Stimulated activated CD8-positive, alpha-beta memory T cell treated with anti-CD3 and anti-CD28 coated beads, Interleukin-15, amount 100 ng/mL, for 48 hours (primary cell): ENCODE measurements around the gene NCBP2L.
"Not testable (repeated sequence)": the region's sequence is repeated elsewhere in the genome, so short reads cannot be mapped to it uniquely, and the experiment has no call there.

Source experiments
- DNase-seq, 2 donors: peaks; one replicate each; pipeline ENCODE4 v3.0.0-alpha.2; 2020; ENCODE audit warnings: low read depth in 2 of 2

The NCBP2L gene

DNA sequence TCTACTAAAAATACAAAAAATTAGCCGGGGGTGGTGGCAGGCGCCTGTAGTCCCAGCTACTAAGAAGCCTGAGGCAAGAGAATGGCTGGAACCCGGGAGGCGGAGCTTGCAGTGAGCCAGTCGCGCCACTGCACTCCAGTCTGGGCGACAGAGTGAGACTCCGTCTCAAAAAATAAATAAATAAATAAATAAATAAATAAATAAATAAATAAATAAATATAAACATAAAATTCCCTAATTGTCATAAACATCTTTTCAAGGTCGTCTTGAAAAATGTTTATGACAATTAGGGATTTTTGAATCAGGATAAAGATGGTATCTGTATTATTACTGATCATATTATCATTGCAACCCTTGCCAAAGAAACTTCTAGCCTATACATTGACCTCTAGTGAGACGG lies 32.5 kb downstream of the NCBP2L start:
- DNase-seq = not testable (repeated sequence)

DNA sequence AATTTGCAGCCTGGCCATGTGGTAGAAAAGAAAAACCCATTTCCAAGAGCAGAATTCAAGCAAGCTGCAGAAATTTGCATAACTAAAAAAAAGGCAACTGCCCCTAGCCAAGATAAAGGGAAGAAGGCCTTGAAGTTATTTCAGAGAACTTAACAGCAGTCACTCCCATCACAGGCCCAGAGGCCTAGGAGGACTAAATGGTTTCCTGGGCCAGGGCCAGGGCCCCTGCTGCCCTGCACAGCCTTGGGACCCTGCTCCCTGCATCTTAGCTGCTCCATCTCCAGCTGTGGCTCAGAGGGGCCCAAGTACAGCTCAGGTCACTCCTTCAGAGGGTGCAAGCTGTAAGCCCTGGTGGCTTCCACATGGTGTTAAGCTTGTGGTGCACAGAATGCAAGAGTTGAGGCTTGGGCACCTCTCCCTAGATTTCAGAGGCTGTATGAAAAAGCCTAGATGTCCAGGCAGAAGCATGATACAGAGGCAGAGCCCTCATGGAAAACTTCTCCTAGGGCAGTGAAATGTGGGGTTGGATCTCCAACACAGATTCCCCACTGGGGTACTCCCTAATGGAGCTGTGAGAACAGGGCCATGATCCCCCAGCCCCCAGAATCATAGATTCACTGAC lies 41.5 kb downstream of the NCBP2L start:
- DNase-seq = no peak

DNA sequence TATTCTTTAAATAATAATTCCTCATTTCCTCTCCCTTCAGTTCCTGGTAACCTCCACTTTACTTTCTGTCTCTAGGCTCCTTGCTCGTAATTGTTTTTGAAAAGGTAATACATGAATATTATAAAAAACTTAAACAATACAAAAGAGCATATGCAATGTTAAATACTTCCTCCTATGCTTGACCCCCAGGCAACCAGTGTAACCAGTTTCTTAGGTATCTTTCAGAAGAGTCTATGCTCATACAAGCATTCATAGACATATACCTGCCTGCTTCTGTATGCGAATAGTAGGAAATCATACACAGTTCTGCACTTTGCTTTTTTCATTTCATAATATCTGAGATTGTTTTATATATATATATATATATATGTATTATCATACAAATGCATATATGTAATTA lies 45.5 kb downstream of the NCBP2L start:
- no peak for DNase-seq

DNA sequence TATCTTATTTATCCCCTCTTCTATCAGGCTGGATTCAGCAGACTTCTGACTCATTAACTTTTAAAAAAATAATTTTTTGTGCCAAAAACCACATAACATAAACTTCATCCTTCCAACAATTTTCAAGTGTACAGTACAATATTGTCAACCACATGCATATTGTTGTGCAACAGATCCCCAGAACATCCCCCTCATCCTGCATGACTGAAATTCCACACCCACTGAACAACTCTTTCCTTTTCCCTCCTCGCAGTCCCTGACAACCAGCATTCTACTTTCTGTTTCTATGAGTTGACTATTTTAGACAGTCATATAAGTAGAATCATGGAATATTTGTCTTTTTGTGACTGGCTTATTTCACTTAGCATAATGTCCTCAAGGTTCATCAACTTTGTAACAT lies 45.9 kb downstream of the NCBP2L start:
- no peak for DNase-seq

DNA sequence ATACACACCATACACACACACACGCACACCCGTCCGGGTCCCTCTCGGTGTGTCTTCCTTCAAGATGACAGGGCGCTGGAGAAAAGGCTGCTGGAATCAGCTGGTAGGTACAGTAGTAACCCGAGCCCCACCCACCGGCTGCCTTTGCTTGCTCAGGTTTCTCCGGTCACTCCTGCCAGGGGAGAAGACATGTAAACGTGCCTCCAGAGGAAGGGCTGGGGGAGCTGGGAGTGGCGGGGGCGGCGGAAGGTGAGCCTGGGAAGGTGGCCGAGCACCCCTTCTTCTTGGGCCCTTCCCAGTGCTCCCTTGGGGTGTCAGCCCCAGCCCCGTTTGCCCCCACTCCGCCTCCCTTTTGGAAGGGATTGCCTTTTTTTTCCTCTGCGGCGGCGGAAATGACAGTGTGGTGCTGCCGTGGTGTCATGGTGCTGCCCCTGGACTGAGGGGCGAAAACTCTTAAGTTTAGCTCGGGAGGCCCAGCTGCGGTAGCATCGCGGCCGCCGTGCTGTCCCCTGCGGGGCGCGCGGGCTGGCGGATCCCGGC lies 48.2 kb downstream of the NCBP2L start, which contains the start of gene MID2:
Gene MID2 (plus strand): TSS at position 169 of the 540 bp plus-strand sequence. CDS start 561 bp downstream, outside the sequence.
- peak in 1 of 2 donors; percentile 22 for DNase-seq

DNA sequence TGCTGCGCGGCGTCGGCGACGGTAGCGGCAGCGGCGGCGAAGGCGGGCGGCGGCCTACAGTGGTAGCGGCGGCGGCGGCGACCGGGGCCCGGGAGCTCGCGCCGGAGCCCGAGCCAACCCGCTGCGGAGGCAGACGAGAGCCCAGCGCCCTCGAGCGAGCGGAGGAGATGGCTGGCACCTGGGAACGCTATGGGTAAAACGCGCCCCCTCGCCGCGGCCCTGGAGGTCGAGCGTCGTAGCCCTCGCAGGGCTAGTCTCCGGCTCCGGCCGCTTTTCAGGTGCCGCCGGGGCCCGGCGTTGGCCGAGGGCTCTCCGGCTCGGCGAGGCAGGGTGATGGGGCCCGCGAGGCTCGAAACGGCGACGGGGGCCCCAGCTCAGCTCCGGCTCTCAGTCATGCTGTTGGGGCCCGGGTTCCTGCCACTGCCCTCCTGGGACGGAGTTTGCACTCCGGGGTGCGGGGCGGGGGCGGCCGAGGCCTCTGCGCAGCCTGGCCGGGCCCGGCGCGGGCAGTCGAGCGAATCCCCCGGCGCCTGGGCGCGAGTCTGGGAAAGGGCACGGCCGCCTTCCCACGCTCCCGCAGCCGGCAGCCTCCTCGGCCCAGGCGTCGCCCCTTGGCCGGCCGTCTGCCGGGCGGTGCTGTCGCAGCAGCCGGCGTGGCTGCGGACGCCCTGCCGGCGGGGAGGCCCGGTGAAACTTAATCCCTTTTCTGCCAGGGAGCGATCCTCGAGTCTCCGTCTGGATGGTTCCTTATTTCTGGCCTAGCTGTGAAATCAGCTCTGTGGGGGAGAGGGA lies 48.9 kb downstream of the NCBP2L start:
- peak in 1 of 2 donors; percentile 6 for DNase-seq

DNA sequence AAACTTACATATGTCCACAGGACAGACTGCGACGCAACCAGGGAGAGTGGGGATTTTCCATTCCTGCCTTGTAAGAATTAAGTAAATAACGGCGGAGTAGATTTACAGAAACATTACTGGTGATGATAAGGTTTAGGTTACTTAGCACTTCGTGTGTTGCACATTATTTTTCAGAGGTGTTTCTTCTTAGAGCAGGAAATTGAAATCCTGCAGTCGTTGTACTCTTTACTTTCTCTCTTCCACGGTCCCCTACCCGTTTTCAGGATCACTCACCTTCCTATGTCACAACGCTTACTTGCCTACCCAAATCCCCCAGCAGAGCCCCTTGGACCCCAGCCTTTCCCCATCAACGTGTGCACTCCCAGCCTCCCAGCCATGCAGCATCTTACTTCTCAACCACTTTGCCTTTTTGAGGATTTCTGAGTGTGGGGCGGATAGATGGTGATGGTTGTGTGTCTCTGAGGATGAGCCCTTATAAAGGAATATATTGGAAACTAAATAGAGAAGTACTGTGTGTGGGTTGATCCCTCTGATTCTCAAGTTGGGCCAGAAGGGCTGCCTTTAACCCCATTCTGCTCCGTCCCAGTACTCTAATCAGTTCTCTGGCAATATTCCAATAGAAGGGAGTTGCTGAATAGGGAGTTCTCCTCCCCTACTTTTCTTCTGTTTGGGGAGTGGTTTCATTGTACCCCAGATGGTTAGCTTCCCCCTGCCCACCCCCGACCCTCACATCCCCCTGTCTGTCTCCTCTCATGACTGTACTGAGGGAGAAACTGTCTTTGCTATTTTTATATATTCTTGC lies 49.7 kb downstream of the NCBP2L start:
- DNase-seq = no peak

DNA sequence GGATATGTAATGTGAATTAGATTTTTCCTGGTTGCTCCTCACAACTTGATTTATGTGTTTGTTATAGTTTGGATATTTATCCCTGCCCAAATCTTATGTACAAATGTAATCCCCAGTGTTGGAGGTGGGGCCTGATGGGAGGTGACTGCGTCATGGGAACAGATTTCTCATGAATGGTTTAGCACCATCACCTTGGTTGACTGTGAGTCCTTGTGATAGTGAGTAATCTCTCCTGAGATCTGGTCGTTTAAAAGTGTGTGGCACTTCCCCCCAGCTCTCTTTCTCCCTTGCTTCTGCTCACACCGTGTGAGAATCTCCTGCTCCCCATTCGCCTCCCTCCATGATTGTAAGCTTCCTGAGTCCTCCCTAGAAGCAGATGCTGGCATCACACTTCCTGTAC lies 50.3 kb downstream of the NCBP2L start:
- no peak for DNase-seq

DNA sequence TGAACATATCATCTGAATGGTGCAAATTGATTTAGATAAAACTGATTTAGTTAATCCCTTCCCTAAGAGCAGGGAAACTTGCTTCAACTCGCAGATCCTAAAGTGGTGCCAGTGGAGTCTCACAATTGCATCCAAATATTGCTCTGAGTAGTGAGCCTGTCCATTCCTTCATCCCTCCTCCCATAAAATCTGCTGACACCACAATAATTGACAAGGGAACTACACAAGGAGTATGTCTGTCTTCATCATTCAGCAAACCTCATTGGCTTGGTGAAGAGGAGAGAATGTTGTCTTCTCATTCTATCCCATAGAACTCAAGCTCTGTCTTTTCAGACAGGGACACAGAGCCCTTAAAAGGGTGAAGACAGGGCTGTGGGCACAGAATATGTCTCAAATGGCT lies 52.3 kb downstream of the NCBP2L start:
- no peak for DNase-seq

DNA sequence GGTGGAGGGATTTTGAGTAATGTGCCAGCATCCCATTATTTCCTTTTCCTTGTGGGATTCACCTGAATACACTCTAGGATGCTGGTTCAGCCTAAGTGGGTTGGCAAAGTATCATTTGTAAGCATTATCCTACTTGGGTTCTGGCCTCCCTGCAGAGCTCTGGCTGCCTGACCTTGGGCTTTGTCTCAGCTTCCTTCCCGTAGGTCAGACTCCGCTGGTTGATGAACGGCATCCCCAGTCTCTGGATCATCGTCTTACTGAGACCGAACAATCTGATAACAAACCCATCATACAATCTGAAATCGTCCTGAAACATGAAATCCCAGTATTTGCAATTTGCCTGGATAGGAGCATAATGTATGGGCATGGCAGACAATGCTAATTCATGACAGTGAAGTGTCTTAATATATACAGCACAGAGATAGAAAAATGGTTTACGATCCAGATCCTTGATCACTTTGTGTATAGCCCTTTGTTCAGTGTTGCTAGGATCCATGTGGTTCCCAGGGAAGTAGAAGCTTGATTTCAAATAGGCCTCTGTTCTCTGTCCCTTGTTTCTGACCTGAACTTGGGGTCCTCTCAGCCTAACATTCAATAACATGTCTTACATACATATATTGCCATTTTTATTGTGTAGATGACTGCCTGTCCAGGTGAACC lies 53.7 kb downstream of the NCBP2L start:
- no peak for DNase-seq

DNA sequence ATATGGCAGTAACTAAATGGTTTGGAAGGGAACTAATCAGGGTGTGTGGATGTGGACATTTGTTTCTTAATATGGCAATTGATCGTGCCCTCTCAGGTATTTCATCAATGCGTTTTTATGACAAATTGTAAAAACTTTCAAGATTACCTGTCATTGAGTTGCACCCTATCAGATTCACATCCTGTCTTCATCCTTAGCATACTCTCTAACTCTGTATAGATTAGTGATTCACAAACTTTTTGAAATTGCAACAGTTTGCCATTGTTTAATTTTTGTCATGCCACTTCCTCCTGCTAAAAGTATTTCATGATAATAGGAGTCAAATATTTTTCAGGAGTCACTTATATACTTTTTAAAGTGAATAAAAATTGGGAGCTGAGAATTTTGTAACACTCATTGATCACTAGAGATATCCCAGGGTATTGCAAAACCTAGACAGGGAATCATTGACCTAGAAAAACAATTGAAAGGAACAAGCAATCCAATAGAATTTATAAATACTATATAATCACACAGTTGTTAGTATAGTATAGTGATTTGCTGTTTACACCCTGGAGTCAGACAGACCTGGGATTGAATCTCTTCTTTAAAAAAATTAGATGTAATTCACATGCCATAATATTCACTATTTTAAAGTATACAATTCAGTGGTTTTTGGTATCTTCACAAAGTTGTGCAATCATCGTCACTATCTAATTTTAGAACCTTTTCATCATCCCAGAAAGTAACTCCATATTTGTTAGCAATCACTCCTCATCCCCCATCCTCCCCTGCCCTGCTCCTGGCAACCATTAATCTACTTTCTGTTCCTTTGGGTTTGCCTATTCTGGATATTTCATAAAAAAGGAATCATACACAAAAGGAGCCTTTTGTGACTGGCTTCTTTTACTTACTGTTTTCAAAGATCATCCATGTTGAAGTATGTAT lies 57.0 kb downstream of the NCBP2L start:
- no peak for DNase-seq

DNA sequence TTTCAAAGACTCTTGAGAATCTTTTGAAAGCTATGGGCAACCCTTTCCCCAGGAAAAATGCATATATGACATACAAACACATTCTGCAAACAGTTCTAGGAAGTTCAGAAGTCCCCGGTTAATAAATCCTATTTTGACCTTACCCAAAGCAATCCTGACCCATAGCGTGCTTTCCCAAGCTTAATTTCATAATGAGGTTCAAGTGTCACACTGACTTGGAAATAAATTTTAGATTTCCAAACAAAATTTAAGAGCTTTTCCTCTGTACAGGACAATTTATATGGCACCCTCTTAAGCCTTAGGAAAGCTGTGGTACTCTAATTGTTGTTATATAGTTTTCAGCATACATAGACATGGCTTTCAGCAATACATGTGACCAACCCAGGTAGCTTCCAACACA lies 59.4 kb downstream of the NCBP2L start:
- DNase-seq = no peak

DNA sequence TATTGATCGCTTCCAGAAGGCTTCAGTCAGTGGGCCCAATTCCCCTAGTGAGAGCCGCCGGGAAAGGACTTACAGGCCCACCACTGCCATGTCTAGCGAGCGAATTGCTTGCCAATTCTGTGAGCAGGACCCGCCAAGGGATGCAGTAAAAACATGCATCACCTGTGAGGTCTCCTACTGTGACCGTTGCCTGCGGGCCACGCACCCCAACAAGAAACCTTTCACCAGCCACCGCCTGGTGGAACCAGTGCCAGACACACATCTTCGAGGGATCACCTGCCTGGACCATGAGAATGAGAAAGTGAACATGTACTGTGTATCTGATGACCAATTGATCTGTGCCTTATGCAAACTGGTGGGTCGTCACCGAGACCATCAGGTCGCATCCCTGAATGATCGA lies 63.4 kb downstream of the NCBP2L start:
- no peak for DNase-seq

DNA sequence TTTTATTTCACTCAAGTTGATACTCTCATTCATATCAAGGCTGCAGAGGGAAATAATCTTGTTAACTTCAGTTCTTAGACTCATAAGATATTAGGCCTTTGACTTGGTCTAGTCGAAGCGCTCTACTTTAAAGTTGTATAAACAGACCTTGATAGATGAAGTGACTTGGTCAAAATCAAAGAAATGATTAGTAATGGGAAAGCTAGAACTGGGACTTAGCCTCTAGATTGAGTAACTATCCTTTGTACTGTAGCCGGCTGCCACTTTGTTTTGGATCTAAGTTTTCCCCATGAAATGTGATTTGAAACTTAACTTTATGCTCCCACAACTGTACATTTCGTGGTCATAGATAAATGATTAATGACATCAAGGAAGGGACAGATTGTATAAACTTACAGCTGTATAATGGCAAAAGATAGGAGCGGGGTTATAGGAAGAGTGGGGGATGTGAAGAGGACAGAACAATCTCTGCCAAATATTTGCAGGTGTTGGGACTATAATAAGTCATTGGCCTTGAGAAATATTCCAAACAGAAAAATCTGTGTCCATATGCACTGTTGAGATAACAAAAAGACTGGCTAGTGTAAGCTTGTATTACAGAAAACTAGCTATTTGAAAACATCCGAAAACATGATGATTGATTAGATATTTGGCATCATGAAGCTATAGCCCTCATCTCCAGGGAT lies 65.3 kb downstream of the NCBP2L start:
- no peak for DNase-seq
